HEK293T (cell line): ENCODE data around the gene VSTM4.

Experiments
- ARNT ChIP-seq: fragments of 450-650 bp; IDR thresholded peaks from 2 replicates; pipeline ENCODE4 v1.6.1; 2017; ENCODE audit warnings: mild to moderate bottlenecking
- TARDBP ChIP-seq: fragments of 450-650 bp; IDR thresholded peaks from 2 replicates; pipeline ENCODE4 v1.6.1; 2016

DNA sequence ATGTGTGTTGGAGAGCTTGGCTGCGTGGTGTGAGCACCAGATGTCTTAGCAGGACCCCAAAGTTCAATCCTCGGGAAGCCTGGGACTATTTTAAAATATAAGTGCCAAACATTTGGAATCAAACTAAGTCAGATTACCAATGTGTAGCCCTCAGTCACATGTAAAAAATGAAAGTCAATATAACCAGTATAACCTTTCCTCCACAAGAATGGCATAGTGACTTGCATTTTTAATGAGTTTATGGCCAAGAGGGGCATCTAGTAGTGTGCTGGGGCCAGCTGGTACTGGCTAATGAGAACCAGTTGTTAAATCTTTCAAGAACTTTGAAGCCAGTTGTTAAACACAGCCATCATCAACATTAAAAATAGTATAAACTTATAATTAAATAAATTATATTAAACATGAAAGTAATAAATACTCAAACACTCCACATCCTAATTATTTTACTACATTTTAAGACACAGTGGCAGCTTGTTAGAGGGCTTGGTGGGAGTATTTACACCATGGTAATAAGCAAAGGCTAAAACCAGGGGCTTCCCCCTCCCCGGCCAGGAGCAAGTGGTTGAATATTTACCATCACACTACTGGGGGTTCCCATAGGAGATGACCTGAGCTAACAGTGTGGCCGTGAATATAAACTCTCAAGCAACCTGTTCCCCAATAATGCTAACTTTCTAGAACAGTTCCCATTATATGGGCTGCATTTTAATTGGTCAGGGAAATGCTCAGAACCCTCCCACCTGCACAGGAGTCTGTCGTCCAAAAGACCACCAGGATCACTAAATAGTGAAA, 26.4 kb upstream of the VSTM4 start:
- TF ChIP-seq ARNT (no peak), TARDBP (no peak)
